Tibial nerve (tissue), 4 donors: Measurements from ENCODE around the gene SOWAHD. TPM values are rescaled to one million over a fixed set of nuclear protein-coding genes. Genes with fewer than 3 reads are reported as not detected.

Source experiments
- DNase-seq, 2 donors: peaks; one replicate each; pipeline ENCODE4 v3.0.0-alpha.2; 2019; ENCODE audit warnings: low spot score in 2 of 2
- H3K27ac ChIP-seq, 4 donors: fragments of 200-600 bp; sonication (generic) in 3 of 4; one replicate each; pipeline ENCODE4 v1.5.1; 2017 to 2019; ENCODE audit warnings: mild to moderate bottlenecking in 1 of 4
- H3K27me3 ChIP-seq, 2 donors: fragments of 200-600 bp; sonication (generic) in 1 of 2; one replicate each; pipeline versions ENCODE4 v1.5.1 to v1.6.0; 2017 to 2019
- H3K36me3 ChIP-seq, 3 donors: fragments of 200-600 bp; sonication (generic); one replicate each; pipeline ENCODE4 v1.5.1; 2018 to 2019
- H3K4me1 ChIP-seq, 4 donors: fragments of 200-600 bp; sonication (generic) in 3 of 4; one replicate each; pipeline ENCODE4 v1.5.1; 2017 to 2019
- H3K4me3 ChIP-seq, 4 donors: fragments of 200-600 bp; sonication (generic) in 3 of 4; one replicate each; pipeline ENCODE4 v1.5.1; 2017 to 2019; ENCODE audit warnings: mild to moderate bottlenecking in 1 of 4, moderate library complexity in 1 of 4
- H3K9me3 ChIP-seq, 4 donors: fragments of 200-600 bp; sonication (generic) in 3 of 4; one replicate each; pipeline ENCODE4 v1.5.1; 2017 to 2019
- CTCF ChIP-seq, 5 experiments: fragments of 200-600 bp in 3 of 5; fragments of 450-650 bp in 2 of 5; sonication (generic) in 3 of 5; IDR thresholded peaks; one replicate each; pipeline ENCODE4 v1.5.1; 2016 to 2019; ENCODE audit warnings: antibody characterized with exemption in 5 of 5, mild to moderate bottlenecking in 3 of 5, moderate library complexity in 2 of 5
- EP300 ChIP-seq, 2 donors: sonication (generic); formaldehyde crosslinking; IDR thresholded peaks; one replicate each; pipeline ENCODE4 v1.6.1; 2017; ENCODE audit warnings: antibody characterized with exemption in 2 of 2, mild to moderate bottlenecking in 1 of 2
- POLR2A ChIP-seq, 2 donors: fragments of 450-650 bp; IDR thresholded peaks; one replicate each; pipeline ENCODE4 v1.6.1; 2017; ENCODE audit warnings: antibody characterized with exemption in 2 of 2, mild to moderate bottlenecking in 2 of 2, moderate library complexity in 2 of 2
- WGBS, 2 donors: methylation state at CpG; one replicate each; pipeline ENCODE4 v1.1.5; 2018; 5-methylcytosine and 5-hydroxymethylcytosine counted together
- total RNA-seq, 4 donors: library from RNA; depleted of rRNA; stranded (reverse); fragments of >200 nt; gene quantifications; one replicate each; pipeline ENCODE4 v1.1.0, GENCODE V29; 2016

The SOWAHD gene
- total RNA-seq, 4 donors from 2014 or later = 1.1 TPM; not detected in 3

- Histone ChIP-seq H3K4me3 (no peak overlapping the region), H3K27ac (no peak overlapping the region), H3K4me1 (no peaks in the 10 kb centered on the region), H3K36me3 (no peaks in the 10 kb centered on the region), H3K9me3 (no peaks in the 10 kb centered on the region), H3K27me3 (peaks cover 0 to 5% of the 10 kb centered on the region in 2 donors)
- no peak for DNase-seq
- 61 to 66% methylated on average over 7 of the region's 7 CpGs for WGBS, 2 donors
- TF ChIP-seq CTCF (IDR thresholded peaks at IDR 0.05) (no peak), POLR2A (IDR thresholded peaks at IDR 0.05) (no peak), EP300 (IDR thresholded peaks at IDR 0.05) (no peak)
Measured at GRCh38 chrX:119726900-119727555, 31.4 kb upstream of the SOWAHD start.

GRCh38 chrX:119728487-119728886 is 29.9 kb upstream of the SOWAHD start:
- Histone ChIP-seq H3K27ac (no peak overlapping the region), H3K27me3 (peaks cover 0 to 5% of the 10 kb centered on the region in 2 donors), H3K4me3 (no peak overlapping the region), H3K9me3 (no peaks in the 10 kb centered on the region), H3K36me3 (no peaks in the 10 kb centered on the region), H3K4me1 (no peaks in the 10 kb centered on the region)
- DNase-seq = no peak
- 65 to 93% methylated on average over 5 of the region's 5 CpGs for WGBS, 2 donors
- TF ChIP-seq EP300 (IDR thresholded peaks at IDR 0.05) (no peak), CTCF (IDR thresholded peaks at IDR 0.05) (no peak), POLR2A (IDR thresholded peaks at IDR 0.05) (no peak)

GRCh38 chrX:119729408-119730201 is 28.8 kb upstream of the SOWAHD start:
- H3K4me1 ChIP-seq = no peaks in the 10 kb centered on the region
- H3K36me3 ChIP-seq = no peaks in the 10 kb centered on the region
- peak; percentile 14 to 48 for DNase-seq
- peaks cover 0 to 5% of the 10 kb centered on the region in 2 donors for H3K27me3 ChIP-seq
- TF ChIP-seq EP300 (IDR thresholded peaks at IDR 0.05) (no peak), CTCF (IDR thresholded peaks at IDR 0.05) (peak; percentile 37 to 65 (median 45))
- no peak overlapping the region for H3K27ac ChIP-seq
- H3K4me3 ChIP-seq = no peak overlapping the region
- 38 to 49% methylated on average over 13 to 14 of the region's 14 CpGs for WGBS, 2 donors
- no peaks in the 10 kb centered on the region for H3K9me3 ChIP-seq

GRCh38 chrX:119734897-119735339 is 23.5 kb upstream of the SOWAHD start:
- Histone ChIP-seq H3K27ac (no peak overlapping the region), H3K36me3 (no peaks in the 10 kb centered on the region), H3K4me3 (no peak overlapping the region), H3K4me1 (no peaks in the 10 kb centered on the region), H3K27me3 (no peaks in the 10 kb centered on the region), H3K9me3 (no peaks in the 10 kb centered on the region)
- TF ChIP-seq POLR2A (IDR thresholded peaks at IDR 0.05) = no peak
- no peak for TF ChIP-seq EP300 (IDR thresholded peaks at IDR 0.05)
- no peak for TF ChIP-seq CTCF (IDR thresholded peaks at IDR 0.05)
- no peak for DNase-seq
- WGBS, 2 donors = 37% methylated on average over 7 of the region's 7 CpGs; no CpG with 5 or more reads in 1 of the 2 donors

- no peaks in the 10 kb centered on the region for H3K27me3 ChIP-seq
- H3K36me3 ChIP-seq = no peaks in the 10 kb centered on the region
- 53 to 83% methylated on average over 2 to 6 of the region's 6 CpGs for WGBS, 2 donors
- no peak overlapping the region for H3K27ac ChIP-seq
- no peak overlapping the region for H3K4me3 ChIP-seq
- TF ChIP-seq CTCF (IDR thresholded peaks at IDR 0.05) = no peak
- no peak for TF ChIP-seq POLR2A (IDR thresholded peaks at IDR 0.05)
- no peak for TF ChIP-seq EP300 (IDR thresholded peaks at IDR 0.05)
- no peaks in the 10 kb centered on the region for H3K4me1 ChIP-seq
- DNase-seq = no peak
- no peaks in the 10 kb centered on the region for H3K9me3 ChIP-seq
Measured at GRCh38 chrX:119735467-119735866, 22.9 kb upstream of the SOWAHD start.
